Smooth muscle cell (in vitro differentiated cells): ENCODE results near the gene LANCL2. TPM values are rescaled to one million over a fixed set of nuclear protein-coding genes. Genes with fewer than 3 reads are reported as not detected.

Experiments
- DNase-seq: peaks from one replicate; lab custom pipeline; 2025; ENCODE audit not compliant: unreplicated experiment; lab: John Stamatoyannopoulos, UW
- H2AFZ ChIP-seq: fragments of 200-600 bp; sonication (generic); 2 replicates; pipeline ENCODE4 v1.6.0; 2016; ENCODE audit warnings: antibody characterized with exemption, low read depth, mild to moderate bottlenecking
- H3F3A ChIP-seq: fragments of 200-600 bp; sonication (generic); 2 replicates; pipeline ENCODE4 v1.6.0; 2017; ENCODE audit warnings: antibody characterized with exemption, low read depth
- H3K27ac ChIP-seq: fragments of 200-600 bp; sonication (generic); 2 replicates; pipeline ENCODE4 v1.5.1; 2016; ENCODE audit warnings: low read depth, mild to moderate bottlenecking
- H3K27me3 ChIP-seq: fragments of 200-600 bp; sonication (generic); 2 replicates; pipeline ENCODE4 v1.6.1; 2016; ENCODE audit warnings: low read depth, mild to moderate bottlenecking
- H3K36me3 ChIP-seq: fragments of 200-600 bp; sonication (generic); 2 replicates; pipeline ENCODE4 v1.5.1; 2016; ENCODE audit warnings: low read depth
- H3K4me1 ChIP-seq: fragments of 200-600 bp; sonication (generic); 2 replicates; pipeline ENCODE4 v1.5.1; 2016; ENCODE audit warnings: low read depth
- H3K4me2 ChIP-seq: fragments of 200-600 bp; sonication (generic); 2 replicates; pipeline ENCODE4 v1.6.0; 2016; ENCODE audit warnings: mild to moderate bottlenecking
- H3K4me3 ChIP-seq: fragments of 200-600 bp; sonication (generic); 2 replicates; pipeline ENCODE4 v1.5.1; 2016; ENCODE audit warnings: mild to moderate bottlenecking
- H3K79me2 ChIP-seq: fragments of 200-600 bp; sonication (generic); 2 replicates; pipeline ENCODE4 v1.6.0; 2016; ENCODE audit warnings: low read depth, mild to moderate bottlenecking
- H3K9ac ChIP-seq: fragments of 200-600 bp; sonication (generic); 2 replicates; pipeline ENCODE4 v1.6.0; 2016; ENCODE audit warnings: low read depth
- H3K9me3 ChIP-seq: fragments of 200-600 bp; sonication (generic); replicated peaks from 2 replicates; pipeline ENCODE4 v1.5.1; 2016; ENCODE audit warnings: low read depth
- H4K20me1 ChIP-seq: fragments of 200-600 bp; sonication (generic); 2 replicates; pipeline ENCODE4 v1.6.0; 2016; ENCODE audit warnings: low read depth
- CTCF ChIP-seq: fragments of 200-600 bp; sonication (generic); IDR thresholded peaks from 2 replicates; pipeline ENCODE4 v1.5.1; 2017; ENCODE audit warnings: borderline replicate concordance, mild to moderate bottlenecking, antibody characterized with exemption; ENCODE audit not compliant: insufficient read depth, poor library complexity, severe bottlenecking
- WGBS: methylation state at CpG from one replicate; pipeline ENCODE4 v1.1.7; 2016; ENCODE audit warnings: low lambda C conversion rate; 5-methylcytosine and 5-hydroxymethylcytosine counted together
- polyA plus RNA-seq: library from polyadenylated mRNA; unstranded; fragments of >200 nt; fragmentation: Nextera tagmentation; extraction: Ambion mirVana; gene quantifications from 2 replicates; pipeline ENCODE4 v1.2.1, GENCODE V29; 2016
- total RNA-seq: library from RNA; depleted of rRNA; stranded (reverse); fragments of >200 nt; gene quantifications from 2 replicates; pipeline ENCODE4 v1.2.3, GENCODE V29; 2014

LANCL2 gene
- total and polyA plus RNA-seq, 2 experiments from 2014 or later: 9.4 to 15.6 TPM

GRCh38 chr7:55367283-55367840 lies 2.2 kb downstream of the LANCL2 start:
- Histone ChIP-seq H3F3A (peaks cover 14% of the 10 kb centered on the region), H3K4me3 (peak overlapping the region; percentile 100), H3K27ac (no peak overlapping the region), H3K9ac (peak overlapping the region; percentile 100), H2AFZ (no peak overlapping the region), H3K4me2 (peak overlapping the region; percentile 92), H3K27me3 (no peaks in the 10 kb centered on the region), H3K79me2 (peaks cover 21% of the 10 kb centered on the region), H3K4me1 (peaks cover 17% of the 10 kb centered on the region), H4K20me1 (no peaks in the 10 kb centered on the region), H3K9me3 (no peaks in the 10 kb centered on the region), H3K36me3 (no peaks in the 10 kb centered on the region)
- no peak for DNase-seq
- TF ChIP-seq CTCF: no peak
- WGBS: 97% methylated on average over 19 of the region's 19 CpGs

GRCh38 chr7:55369427-55370400 lies 4.6 kb downstream of the LANCL2 start:
- Histone ChIP-seq H3K27ac (no peak overlapping the region), H3K79me2 (peaks cover 27% of the 10 kb centered on the region)

GRCh38 chr7:55374213-55374612 lies 9.1 kb downstream of the LANCL2 start:
- Histone ChIP-seq H3F3A (peaks cover 5% of the 10 kb centered on the region), H3K4me3 (no peak overlapping the region), H3K9ac (no peak overlapping the region), H3K27ac (peak overlapping the region; percentile 57), H3K9me3 (no peaks in the 10 kb centered on the region), H3K36me3 (no peaks in the 10 kb centered on the region), H2AFZ (no peak overlapping the region), H4K20me1 (no peaks in the 10 kb centered on the region), H3K4me1 (peaks cover 6% of the 10 kb centered on the region), H3K79me2 (peaks cover 39% of the 10 kb centered on the region), H3K27me3 (no peaks in the 10 kb centered on the region), H3K4me2 (peak overlapping the region; percentile 69)
- 85% methylated on average over 2 of the region's 2 CpGs for WGBS
- no peak for DNase-seq
- TF ChIP-seq CTCF: no peak

More at GRCh38 chr7:55369427-55370400, 4.6 kb downstream of the LANCL2 start:
- Histone ChIP-seq H4K20me1 (no peaks in the 10 kb centered on the region), H3K4me2 (peak overlapping the region; percentile 64), H3K9ac (peak overlapping the region; percentile 68), H3K36me3 (no peaks in the 10 kb centered on the region), H3K4me1 (peaks cover 21% of the 10 kb centered on the region), H3F3A (peaks cover 13% of the 10 kb centered on the region), H3K27me3 (no peaks in the 10 kb centered on the region), H3K9me3 (no peaks in the 10 kb centered on the region), H2AFZ (no peak overlapping the region), H3K4me3 (no peak overlapping the region)
- WGBS: 48% methylated on average over 8 of the region's 8 CpGs
- no peak for TF ChIP-seq CTCF
- no peak for DNase-seq
